Thyroid gland (tissue), 4 donors: ENCODE results near the gene CPNE9. TPM values are rescaled to one million over a fixed set of nuclear protein-coding genes. Genes with fewer than 3 reads are reported as not detected.

ENCODE experiments used
- DNase-seq, 2 donors: peaks; one replicate each; pipeline ENCODE4 v3.0.0-alpha.2; 2019
- H3K27ac ChIP-seq, 3 donors: fragments of 200-600 bp; sonication (generic); 1 replicate in 2 of 3; 2 replicates in 1 of 3; pipeline ENCODE4 v1.5.1; 2016 to 2019; ENCODE audit warnings: mild to moderate bottlenecking in 1 of 3, moderate library complexity in 1 of 3
- H3K27me3 ChIP-seq: fragments of 200-600 bp; sonication (generic); one replicate; pipeline ENCODE4 v1.5.1; 2019
- H3K36me3 ChIP-seq, 2 donors: fragments of 200-600 bp; sonication (generic); one replicate each; pipeline ENCODE4 v1.5.1; 2016 to 2019
- H3K4me1 ChIP-seq, 2 donors: fragments of 200-600 bp; sonication (generic); one replicate each; pipeline ENCODE4 v1.5.1; 2017 to 2019
- H3K4me3 ChIP-seq, 3 donors: fragments of 200-600 bp; sonication (generic); replicated peaks in 1 of 3; 1 replicate in 2 of 3; 2 replicates in 1 of 3; pipeline ENCODE4 v1.5.1; 2016; ENCODE audit warnings: mild to moderate bottlenecking in 1 of 3
- H3K9me3 ChIP-seq: fragments of 200-600 bp; sonication (generic); one replicate; pipeline ENCODE4 v1.5.1; 2017
- POLR2A ChIP-seq, 2 donors: fragments of 450-650 bp; IDR thresholded peaks; one replicate each; pipeline ENCODE4 v1.6.1; 2017; ENCODE audit warnings: antibody characterized with exemption in 2 of 2, mild to moderate bottlenecking in 2 of 2, moderate library complexity in 1 of 2
- WGBS, 2 donors: methylation state at CpG; one replicate each; pipeline ENCODE4 v1.1.5; 2017; 5-methylcytosine and 5-hydroxymethylcytosine counted together
- intact Hi-C: fragments of 100-400 bp; cut with DNase I; formaldehyde crosslinking; loops from one replicate; pipeline ENCODE4 v1.15.1; 2023
- total RNA-seq, 4 donors: library from RNA; depleted of rRNA; stranded (reverse); fragments of >200 nt; gene quantifications; one replicate each; pipeline ENCODE4 v1.2.3, GENCODE V29; 2016
- TF ChIP-seq, protein P1 (sequence below), 6 experiments: fragments of 200-600 bp in 3 of 6; fragments of 450-650 bp in 3 of 6; sonication (generic) in 3 of 6; IDR thresholded peaks; one replicate each; pipeline ENCODE4 v1.5.1; 2016 to 2019; ENCODE audit warnings: antibody characterized with exemption in 6 of 6, mild to moderate bottlenecking in 2 of 6, inconsistent platforms in 1 of 6, moderate library complexity in 1 of 6

Gene CPNE9
- total RNA-seq, 4 donors from 2014 or later, result not detected

- Histone ChIP-seq H3K27ac (no peak overlapping the region), H3K36me3 (peaks cover 40 to 50% of the 10 kb centered on the region in 2 donors)
- WGBS, 2 donors, result 86 to 88% methylated on average over 4 to 5 of the region's 5 CpGs
Observed at GRCh38 chr3:9696480-9697220, 7.0 kb upstream of the CPNE9 start.

GRCh38 chr3:9697892-9698291, 5.7 kb upstream of the CPNE9 start:
- Histone ChIP-seq H3K9me3 (no peaks in the 10 kb centered on the region), H3K4me1 (no peaks in the 10 kb centered on the region), H3K36me3 (peaks cover 40 to 43% of the 10 kb centered on the region in 2 donors), H3K4me3 (no peak overlapping the region), H3K27me3 (no peaks in the 10 kb centered on the region), H3K27ac (no peak overlapping the region)
- intact Hi-C loops, result no loop called here
- TF ChIP-seq, protein P1, sequence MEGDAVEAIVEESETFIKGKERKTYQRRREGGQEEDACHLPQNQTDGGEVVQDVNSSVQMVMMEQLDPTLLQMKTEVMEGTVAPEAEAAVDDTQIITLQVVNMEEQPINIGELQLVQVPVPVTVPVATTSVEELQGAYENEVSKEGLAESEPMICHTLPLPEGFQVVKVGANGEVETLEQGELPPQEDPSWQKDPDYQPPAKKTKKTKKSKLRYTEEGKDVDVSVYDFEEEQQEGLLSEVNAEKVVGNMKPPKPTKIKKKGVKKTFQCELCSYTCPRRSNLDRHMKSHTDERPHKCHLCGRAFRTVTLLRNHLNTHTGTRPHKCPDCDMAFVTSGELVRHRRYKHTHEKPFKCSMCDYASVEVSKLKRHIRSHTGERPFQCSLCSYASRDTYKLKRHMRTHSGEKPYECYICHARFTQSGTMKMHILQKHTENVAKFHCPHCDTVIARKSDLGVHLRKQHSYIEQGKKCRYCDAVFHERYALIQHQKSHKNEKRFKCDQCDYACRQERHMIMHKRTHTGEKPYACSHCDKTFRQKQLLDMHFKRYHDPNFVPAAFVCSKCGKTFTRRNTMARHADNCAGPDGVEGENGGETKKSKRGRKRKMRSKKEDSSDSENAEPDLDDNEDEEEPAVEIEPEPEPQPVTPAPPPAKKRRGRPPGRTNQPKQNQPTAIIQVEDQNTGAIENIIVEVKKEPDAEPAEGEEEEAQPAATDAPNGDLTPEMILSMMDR (IDR thresholded peaks at IDR 0.05), result no peak
- TF ChIP-seq POLR2A (IDR thresholded peaks at IDR 0.05), result no peak
- no peak for DNase-seq
- 86 to 92% methylated on average over 4 of the region's 4 CpGs for WGBS, 2 donors

More at GRCh38 chr3:9696480-9697220, 7.0 kb upstream of the CPNE9 start:
- H3K9me3 ChIP-seq, result no peaks in the 10 kb centered on the region
- H3K27me3 ChIP-seq, result no peaks in the 10 kb centered on the region
- TF ChIP-seq POLR2A (IDR thresholded peaks at IDR 0.05), result no peak
- TF ChIP-seq, protein P1 (IDR thresholded peaks at IDR 0.05), result no peak
- H3K4me3 ChIP-seq, result no peak overlapping the region
- intact Hi-C loops, result no loop called here
- no peak for DNase-seq
- H3K4me1 ChIP-seq, result no peaks in the 10 kb centered on the region

DNA sequence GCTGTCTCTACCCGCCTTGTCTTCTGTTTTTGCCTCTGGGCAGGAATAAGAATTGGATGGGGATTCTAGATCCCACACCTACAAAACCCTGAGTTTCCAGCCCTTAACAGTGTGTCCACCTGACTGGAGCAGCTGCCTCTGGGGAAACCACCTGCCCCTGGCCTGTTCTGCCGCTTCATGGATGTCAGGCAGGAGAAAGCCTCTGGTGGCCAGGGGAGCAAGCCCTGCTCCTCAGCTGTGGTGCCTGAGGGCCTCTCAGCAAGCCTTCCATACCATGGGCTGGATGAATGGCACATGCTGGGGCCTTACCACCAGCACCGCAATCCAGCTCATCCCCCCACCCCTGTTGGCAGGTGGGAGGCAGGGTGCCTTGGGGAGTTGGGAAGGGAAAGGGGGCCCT, 5.3 kb upstream of the CPNE9 start:
- Histone ChIP-seq H3K27me3 (no peaks in the 10 kb centered on the region), H3K36me3 (peaks cover 36 to 39% of the 10 kb centered on the region in 2 donors), H3K4me3 (no peak overlapping the region), H3K27ac (no peak overlapping the region), H3K9me3 (no peaks in the 10 kb centered on the region), H3K4me1 (no peaks in the 10 kb centered on the region)
- 80 to 94% methylated on average over 1 to 3 of the region's 3 CpGs for WGBS, 2 donors
- intact Hi-C loops, result no loop called here
- no peak for DNase-seq
- TF ChIP-seq, protein P1 (IDR thresholded peaks at IDR 0.05), result no peak
- no peak for TF ChIP-seq POLR2A (IDR thresholded peaks at IDR 0.05)

- H3K27ac ChIP-seq, result no peak overlapping the region
- intact Hi-C loops, result no loop called here
- no peak overlapping the region for H3K4me3 ChIP-seq
- H3K9me3 ChIP-seq, result no peaks in the 10 kb centered on the region
- TF ChIP-seq, protein P1 (IDR thresholded peaks at IDR 0.05), result no peak
- H3K36me3 ChIP-seq, result peaks cover 17 to 26% of the 10 kb centered on the region in 2 donors
- no peak for DNase-seq
- H3K4me1 ChIP-seq, result peaks cover 13 to 18% of the 10 kb centered on the region in 2 donors
- no peaks in the 10 kb centered on the region for H3K27me3 ChIP-seq
- 88 to 94% methylated on average over 2 of the region's 2 CpGs for WGBS, 2 donors
Observed at GRCh38 chr3:9700536-9700935, 3.1 kb upstream of the CPNE9 start.

DNA sequence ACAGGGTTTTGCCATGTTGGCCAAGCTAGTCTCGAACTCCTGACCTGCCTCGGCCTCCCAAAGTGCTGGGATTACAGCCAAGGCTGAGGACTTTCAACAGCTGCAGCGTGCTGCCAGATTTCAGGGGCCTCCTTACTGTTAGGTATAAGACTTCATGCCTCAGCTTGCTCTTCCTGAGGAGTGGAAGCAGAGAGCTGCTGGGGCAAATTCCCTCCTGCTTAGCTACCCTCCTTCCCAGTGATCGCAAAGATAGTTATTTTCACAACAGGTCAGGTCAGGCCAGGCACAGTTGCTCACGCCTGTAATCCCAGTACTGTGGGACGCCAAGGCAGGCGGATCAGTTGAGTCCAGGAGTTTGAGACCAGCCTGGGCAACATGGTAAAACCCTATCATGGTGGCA, 2.6 kb upstream of the CPNE9 start:
- WGBS, 2 donors, result 91 to 97% methylated on average over 7 of the region's 7 CpGs
- intact Hi-C loops, result no loop called here
- Histone ChIP-seq H3K27me3 (no peaks in the 10 kb centered on the region), H3K9me3 (no peaks in the 10 kb centered on the region), H3K4me1 (peaks cover 13 to 18% of the 10 kb centered on the region in 2 donors), H3K4me3 (no peak overlapping the region), H3K36me3 (peaks cover 15 to 22% of the 10 kb centered on the region in 2 donors), H3K27ac (no peak overlapping the region)
- DNase-seq, result no peak
- TF ChIP-seq, protein P1 (IDR thresholded peaks at IDR 0.05), result no peak
- no peak for TF ChIP-seq POLR2A (IDR thresholded peaks at IDR 0.05)
